Hematopoietic multipotent progenitor cell treated with erythropoietin and hydrocortisone succinate and interleukin-3 and kit ligand, for 17 days (in vitro differentiated cells): ENCODE results near the gene KCNQ5.
"Not testable (repeated sequence)": the region's sequence is repeated elsewhere in the genome, so short reads cannot be mapped to it uniquely, and the experiment has no call there.

Experiments used
- DNase-seq: peaks from one replicate; pipeline ENCODE4 v3.0.0-alpha.2; 2015; ENCODE audit warnings: low spot score

KCNQ5 gene

GRCh38 chr6:72952808-72953630 is 331.2 kb downstream of the KCNQ5 start:
- DNase-seq: no peak

- DNase-seq: no peak
These were observed 332.1 kb downstream of the KCNQ5 start for GRCh38 chr6:72953971-72954381.

GRCh38 chr6:72954716-72955115 is 332.9 kb downstream of the KCNQ5 start:
- no peak for DNase-seq

GRCh38 chr6:72955666-72956065 is 333.8 kb downstream of the KCNQ5 start:
- no peak for DNase-seq

DNA sequence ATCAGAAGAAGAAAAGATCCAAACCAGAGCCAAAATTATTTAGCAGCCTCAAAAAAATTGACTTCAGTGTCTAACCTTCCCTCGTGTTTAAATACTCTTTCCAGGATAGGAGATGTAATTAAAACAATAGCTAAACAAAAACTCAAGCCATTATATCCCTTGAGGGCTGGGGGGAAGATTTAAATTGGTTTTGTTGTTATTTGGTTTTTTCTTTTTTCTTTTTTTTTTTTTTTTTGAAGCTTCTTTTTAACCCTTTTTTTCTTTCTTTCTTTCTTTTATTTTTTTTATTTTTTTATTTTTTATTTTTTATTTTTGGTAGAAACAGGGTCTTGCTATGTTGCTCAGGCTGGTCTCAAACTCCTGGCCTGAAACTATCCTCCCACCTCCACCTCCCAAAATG is 334.4 kb downstream of the KCNQ5 start:
- no peak for DNase-seq

GRCh38 chr6:72959821-72960220 is 338.0 kb downstream of the KCNQ5 start:
- no peak for DNase-seq

GRCh38 chr6:72963946-72964345 is 342.1 kb downstream of the KCNQ5 start:
- DNase-seq: no peak

DNA sequence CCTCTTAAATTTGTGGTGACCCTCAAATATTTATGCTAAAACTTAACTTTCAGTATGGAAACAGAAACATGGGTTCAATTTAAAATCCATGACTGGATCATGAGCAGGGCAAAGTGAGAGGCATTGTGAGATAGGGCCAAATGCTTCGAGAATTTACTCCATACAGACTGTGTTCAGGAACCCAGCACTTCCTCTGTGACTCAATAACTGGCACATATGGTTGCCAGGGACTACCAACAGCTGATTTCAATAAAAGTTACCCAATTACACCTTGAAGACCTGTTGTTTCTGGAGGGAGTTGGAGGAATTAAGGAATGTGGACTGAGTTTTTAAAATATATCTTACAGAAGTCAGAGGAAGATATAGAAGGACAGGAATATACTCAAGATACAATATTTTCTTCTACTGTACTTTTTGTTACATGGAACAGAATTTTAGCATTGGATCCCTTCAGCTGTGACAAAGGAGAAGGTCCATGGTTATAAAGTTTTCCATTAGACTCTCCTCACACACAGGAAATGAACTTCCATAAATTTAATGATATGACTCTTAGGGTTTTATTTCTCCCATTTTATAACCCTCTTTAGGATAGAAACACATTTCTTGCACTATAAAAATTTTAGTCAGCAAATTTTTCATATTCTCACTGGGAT is 344.9 kb downstream of the KCNQ5 start:
- no peak for DNase-seq

GRCh38 chr6:72967329-72967728 is 345.5 kb downstream of the KCNQ5 start:
- DNase-seq: no peak

- DNase-seq: no peak
These were observed 346.8 kb downstream of the KCNQ5 start for GRCh38 chr6:72968704-72969103.

- no peak for DNase-seq
These were observed 347.8 kb downstream of the KCNQ5 start for GRCh38 chr6:72969666-72970065.

- no peak for DNase-seq
These were observed 350.7 kb downstream of the KCNQ5 start for GRCh38 chr6:72972579-72972978.

GRCh38 chr6:72974276-72974675 is 352.4 kb downstream of the KCNQ5 start:
- no peak for DNase-seq

GRCh38 chr6:72975352-72975752 is 353.5 kb downstream of the KCNQ5 start:
- DNase-seq: no peak

GRCh38 chr6:72976484-72976883 is 354.6 kb downstream of the KCNQ5 start:
- no peak for DNase-seq

DNA sequence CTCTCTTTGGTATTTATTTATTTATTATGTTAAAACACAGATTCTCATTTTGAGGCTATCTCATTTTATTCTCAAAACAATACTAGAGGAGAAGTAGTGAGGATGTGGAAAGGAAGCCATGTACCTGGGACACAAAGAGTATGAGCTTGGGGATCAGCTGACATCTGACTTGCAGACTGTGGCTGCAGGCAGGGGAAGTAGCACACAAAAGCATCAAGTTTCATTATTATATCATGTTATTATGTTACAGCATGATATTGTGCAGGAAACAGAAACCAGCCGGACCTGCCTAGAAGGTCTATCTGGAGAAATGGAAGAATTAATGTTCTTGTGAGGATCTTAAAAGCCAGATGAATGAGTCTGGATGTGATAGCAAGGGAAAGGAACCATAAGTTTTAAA is 355.2 kb downstream of the KCNQ5 start:
- no peak for DNase-seq

- DNase-seq: not testable (repeated sequence)
These were observed 356.9 kb downstream of the KCNQ5 start for GRCh38 chr6:72978808-72979207.

DNA sequence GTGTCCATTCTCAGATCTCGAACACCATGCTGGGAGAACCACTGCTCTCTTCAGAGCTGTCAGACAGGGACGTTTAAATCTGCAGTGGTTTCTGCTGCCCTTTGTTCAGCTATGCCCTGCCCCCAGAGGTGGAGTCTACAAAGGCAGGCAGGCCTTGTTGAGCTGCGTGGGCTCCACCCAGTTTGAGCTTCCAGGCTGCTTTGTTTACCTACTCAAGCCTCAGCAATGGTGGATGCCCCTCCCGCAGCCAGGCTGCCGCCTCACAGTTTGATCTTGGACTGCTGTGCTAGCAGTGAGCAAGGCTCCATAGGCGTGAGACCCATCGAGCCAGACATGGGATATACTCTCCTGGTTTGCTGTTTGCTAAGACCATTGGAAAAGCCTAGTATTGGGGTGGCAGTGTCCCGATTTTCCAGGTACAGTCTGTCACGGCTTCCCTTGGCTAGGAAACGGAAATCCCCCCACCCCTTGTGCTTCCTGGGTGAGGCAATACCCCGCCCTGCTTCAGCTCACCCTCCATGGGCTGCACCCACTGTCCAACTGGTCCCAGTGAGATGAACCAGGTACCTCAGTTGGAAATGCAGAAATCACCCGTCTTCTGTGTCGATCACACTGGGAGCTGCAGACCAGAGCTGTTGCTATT is 362.4 kb downstream of the KCNQ5 start:
- DNase-seq: not testable (repeated sequence)

GRCh38 chr6:72984981-72985665 is 363.3 kb downstream of the KCNQ5 start:
- DNase-seq: no peak

- DNase-seq: no peak
These were observed 365.4 kb downstream of the KCNQ5 start for GRCh38 chr6:72987301-72987700.

GRCh38 chr6:72999995-73000394 is 378.1 kb downstream of the KCNQ5 start:
- no peak for DNase-seq

DNA sequence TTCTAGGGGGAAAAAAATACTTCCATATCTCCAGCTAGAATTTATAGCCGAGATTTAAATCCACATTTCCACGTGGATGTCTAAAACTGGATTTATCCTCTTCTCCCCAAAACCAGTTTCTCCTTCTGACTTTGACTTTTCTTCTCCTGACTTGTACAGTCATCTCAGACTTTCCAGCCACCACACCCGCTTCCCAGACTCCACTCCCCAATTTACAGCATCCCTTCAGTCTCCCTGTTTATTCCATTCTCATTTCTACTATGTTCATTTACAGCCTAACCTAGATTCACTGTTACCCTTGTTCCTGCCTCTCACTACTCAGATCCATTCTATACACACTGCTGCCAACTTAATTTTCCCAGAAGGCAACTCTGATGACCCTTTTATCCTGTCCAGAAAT is 378.6 kb downstream of the KCNQ5 start:
- no peak for DNase-seq

DNA sequence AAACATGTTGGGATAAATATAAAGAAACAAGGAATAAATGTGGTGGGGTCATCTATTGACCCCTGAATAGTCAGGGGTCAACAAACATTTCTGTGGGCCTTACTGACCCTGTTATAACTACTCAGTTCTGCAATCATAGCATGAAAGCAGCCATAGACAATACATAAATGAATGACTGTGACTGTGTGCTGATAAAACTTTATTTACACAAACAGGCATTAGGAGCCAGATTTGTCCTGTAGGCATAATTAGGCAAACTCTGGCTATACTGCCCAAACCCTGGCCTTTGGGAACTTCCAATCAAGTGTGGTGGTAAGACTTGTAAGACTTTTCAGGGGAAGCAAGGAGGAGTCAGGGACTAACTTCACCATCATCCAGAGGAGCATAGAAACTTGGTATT is 380.7 kb downstream of the KCNQ5 start:
- DNase-seq: no peak
